ENCODE results near the gene THAP7.
A peak's percentile ranks its signal among the peaks of the same experiment; 100 is the strongest.

Gene THAP7

DNA sequence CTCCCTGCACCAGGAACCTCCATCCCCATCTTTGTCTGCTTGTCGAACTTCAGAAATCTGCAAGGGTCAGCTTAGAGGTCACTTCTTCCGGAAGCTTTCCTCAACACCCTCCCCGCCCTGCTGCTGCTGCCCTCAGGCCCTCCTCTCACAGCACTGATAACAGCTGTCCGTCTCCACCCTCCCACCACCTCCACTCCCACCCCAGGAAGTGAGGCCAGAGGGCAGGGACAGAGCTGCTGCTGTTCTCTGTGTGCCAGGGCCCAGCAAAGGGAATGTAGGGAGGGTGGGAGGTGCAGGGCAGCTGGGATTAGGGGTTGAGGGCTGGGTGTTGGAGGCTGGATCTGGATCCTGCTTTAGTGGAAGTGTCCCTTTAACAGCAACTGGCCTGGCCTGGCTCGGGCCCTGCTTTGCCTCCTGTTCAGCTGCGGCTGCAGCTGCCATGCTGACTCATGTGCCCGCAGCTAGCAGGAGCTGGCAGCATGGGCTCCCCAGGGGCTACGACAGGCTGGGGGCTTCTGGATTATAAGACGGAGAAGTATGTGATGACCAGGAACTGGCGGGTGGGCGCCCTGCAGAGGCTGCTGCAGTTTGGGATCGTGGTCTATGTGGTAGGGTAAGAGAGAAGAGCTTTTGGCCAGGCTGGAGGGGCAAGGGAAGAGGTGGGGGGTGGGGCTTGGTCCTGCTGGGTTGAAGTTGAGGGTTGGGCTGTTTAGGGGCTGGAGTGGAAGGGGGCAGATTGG is 13.0 kb upstream of the THAP7 start, which contains the start of gene P2RX6:
TSS of gene P2RX6 (plus strand) at position 440 of the 740 bp plus-strand sequence. CDS start at position 450, 10 bp downstream.
- peak; percentile 41 for DNase-seq (ENCODE audit: low read depth)
- H3K4me3 ChIP-seq (ENCODE audit: control insufficient read depth, low read depth, low read length): peak within 1 kb of the TSS; percentile 53
- no peak for TF ChIP-seq CTCF (conservative IDR thresholded peaks at IDR 0.05; ENCODE audit: control insufficient read depth, insufficient read depth, low read depth, low read length)

GRCh38 chr22:21014202-21014725 is 12.3 kb upstream of the THAP7 start:
- peak; percentile 82 for DNase-seq (ENCODE audit: low read depth)
- H3K4me3 ChIP-seq (ENCODE audit: control insufficient read depth, low read depth, low read length): peak overlapping the region; percentile 53
- no peak for TF ChIP-seq CTCF (conservative IDR thresholded peaks at IDR 0.05; ENCODE audit: control insufficient read depth, insufficient read depth, low read depth, low read length)

DNA sequence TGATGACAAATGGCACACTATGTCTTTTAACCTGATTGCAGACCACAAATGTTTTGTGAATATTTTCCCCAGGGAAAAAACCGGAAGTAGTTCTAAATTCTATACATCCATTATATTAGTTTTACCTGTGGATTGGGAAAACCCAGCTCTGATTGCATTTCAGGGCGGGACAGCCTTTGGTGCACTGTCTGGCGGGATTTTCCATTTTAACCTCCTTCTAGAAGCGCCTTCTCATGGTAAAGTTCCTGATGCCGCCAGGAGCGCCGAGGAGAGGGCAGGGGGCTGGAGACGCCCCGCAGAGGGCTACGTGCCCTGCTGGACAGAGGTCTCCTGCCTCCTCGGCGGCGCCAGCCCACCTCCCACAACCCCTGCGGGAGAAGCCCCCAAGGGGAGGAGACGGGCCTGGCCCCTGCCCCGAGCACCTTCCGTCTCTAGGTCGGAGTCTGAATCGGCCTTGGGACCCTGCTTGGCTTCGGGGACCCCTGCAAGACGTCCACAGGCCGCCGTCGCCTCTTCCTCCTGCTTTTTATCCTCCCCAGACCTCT is 11.8 kb upstream of the THAP7 start:
- peak overlapping the region; percentile 53 for H3K4me3 ChIP-seq (ENCODE audit: control insufficient read depth, low read depth, low read length)
- no peak for DNase-seq (ENCODE audit: low read depth)
- TF ChIP-seq CTCF (conservative IDR thresholded peaks at IDR 0.05; ENCODE audit: control insufficient read depth, insufficient read depth, low read depth, low read length): no peak

- TF ChIP-seq CTCF (conservative IDR thresholded peaks at IDR 0.05; ENCODE audit: control insufficient read depth, insufficient read depth, low read depth, low read length): no peak
- no peak for DNase-seq (ENCODE audit: low read depth)
- no peak overlapping the region for H3K4me3 ChIP-seq (ENCODE audit: control insufficient read depth, low read depth, low read length)
These were observed 10.8 kb upstream of the THAP7 start for GRCh38 chr22:21012446-21013407.

- no peak for TF ChIP-seq CTCF (conservative IDR thresholded peaks at IDR 0.05; ENCODE audit: control insufficient read depth, insufficient read depth, low read depth, low read length)
- H3K4me3 ChIP-seq (ENCODE audit: control insufficient read depth, low read depth, low read length): no peak overlapping the region
- no peak for DNase-seq (ENCODE audit: low read depth)
These were observed 8.7 kb upstream of the THAP7 start for GRCh38 chr22:21010426-21011113.

Measured in fibroblast of mammary gland (primary cell).